K562 (cell line): Measurements from ENCODE around the gene ITK. TPM values are rescaled to one million over a fixed set of nuclear protein-coding genes. Genes with fewer than 3 reads are reported as not detected.

ENCODE experiments used
- ATAC-seq: fragments of 200-7000 bp; cut with Tn5 transposase; 3 replicates; pipeline ENCODE4 v1.9.1; 2020; ENCODE audit warnings: moderate library complexity
- BruUV-seq: library from RNA; stranded (reverse); fragments of 400-500 nt; replicated peaks from 2 replicates; lab custom pipeline; 2021; lab: Mats Ljungman, UMichigan
- CTCF ChIA-PET: fragments of 300-600 bp; formaldehyde crosslinking; extraction: SDS; loops from one replicate; lab custom pipeline; 2021; ENCODE audit warnings: low intra/inter-chr PET ratio; lab: Yijun Ruan, JAX
- POLR2A ChIA-PET: fragments of 300-600, 350-650 bp; sonication (Branson Sonifier 250); formaldehyde crosslinking; extraction: SDS; loops from one replicate; lab custom pipeline; 2021; ENCODE audit warnings: antibody characterized with exemption, inconsistent platforms; lab: Yijun Ruan, JAX
- DNase-seq, 4 experiments: peaks; one replicate each; pipeline versions ENCODE4 v3.0.0 to v3.0.0-alpha.2; 2011 to 2018; ENCODE audit warnings: low spot score in 3 of 4, mixed read lengths in 3 of 4; ENCODE audit errors: extremely low read depth in 1 of 4
- FAIRE-seq: peaks from 2 replicates; lab custom pipeline; 2011; peaks lifted over from hg19 to GRCh38; lab: Jason Lieb, UNC
- H2AFZ ChIP-seq: 2 replicates; pipeline ENCODE4 v1.6.0; 2011; ENCODE audit warnings: low read depth, low read length, control low read depth, inconsistent platforms
- H3K27ac ChIP-seq: fragments of 200-600 bp; 3 replicates; pipeline ENCODE4 v1.8.0; 2011; ENCODE audit warnings: low read depth, mild to moderate bottlenecking, control low read depth, inconsistent platforms, low read length, moderate library complexity, mixed read lengths; ENCODE audit errors: extremely low read depth
- H3K27me3 ChIP-seq, 2 experiments: fragments of 300-600 bp in 1 of 2; 2 replicates in 1 of 2; 3 replicates in 1 of 2; pipeline versions ENCODE4 v1.6.0 to v1.8.0; 2011; ENCODE audit warnings: inconsistent platforms in 2 of 2, low read length in 2 of 2, mild to moderate bottlenecking in 1 of 2, mixed read lengths in 1 of 2, moderate library complexity in 1 of 2; ENCODE audit not compliant: control insufficient read depth in 2 of 2, insufficient read depth in 2 of 2
- H3K36me3 ChIP-seq: fragments of 300-600 bp; 3 replicates; pipeline ENCODE4 v1.8.0; 2011; ENCODE audit warnings: mild to moderate bottlenecking, low read length, inconsistent platforms; ENCODE audit not compliant: control insufficient read depth, insufficient read depth
- H3K4me1 ChIP-seq, 2 experiments: fragments of 200-600 bp in 1 of 2; replicated peaks in 1 of 2; 2 replicates in 1 of 2; 3 replicates in 1 of 2; pipeline versions ENCODE4 v1.5.1 to v1.8.0; 2011; ENCODE audit warnings: inconsistent platforms in 2 of 2, low read length in 2 of 2, mild to moderate bottlenecking in 1 of 2, mixed read lengths in 1 of 2, moderate library complexity in 1 of 2; ENCODE audit not compliant: control insufficient read depth in 2 of 2, insufficient read depth in 2 of 2
- H3K4me2 ChIP-seq: 2 replicates; pipeline ENCODE4 v1.6.1; 2011; ENCODE audit warnings: low read length, control low read depth, inconsistent platforms, mixed read lengths; ENCODE audit not compliant: insufficient read depth
- H3K4me3 ChIP-seq: fragments of 200-600 bp; sonication (generic), shearing (Covaris generic); 2 replicates; pipeline ENCODE4 v1.5.1; 2016; ENCODE audit warnings: control low read depth, inconsistent platforms
- H3K79me2 ChIP-seq: fragments of 200-600 bp; 3 replicates; pipeline ENCODE4 v1.8.0; 2011; ENCODE audit warnings: low read length, inconsistent platforms; ENCODE audit not compliant: control insufficient read depth, insufficient read depth
- H3K9ac ChIP-seq, 2 experiments: 2 replicates each; pipeline versions ENCODE4 v1.6.0 to v1.6.1; 2011; ENCODE audit warnings: low read depth in 2 of 2, low read length in 2 of 2, control low read depth in 1 of 2, inconsistent platforms in 1 of 2, mild to moderate bottlenecking in 1 of 2, mixed read lengths in 1 of 2; ENCODE audit not compliant: insufficient read depth in 1 of 2
- H3K9me1 ChIP-seq: one replicate; pipeline ENCODE4 v1.6.0; 2011; ENCODE audit warnings: inconsistent platforms, mild to moderate bottlenecking, low read length, moderate library complexity; ENCODE audit not compliant: control insufficient read depth, insufficient read depth
- H3K9me3 ChIP-seq: replicated peaks from 2 replicates; pipeline ENCODE4 v1.5.1; 2011; ENCODE audit warnings: low read depth, low read length, inconsistent platforms; ENCODE audit not compliant: control insufficient read depth, insufficient read depth
- H4K20me1 ChIP-seq: replicated peaks from 2 replicates; pipeline ENCODE4 v1.6.1; 2011; ENCODE audit warnings: low read length, inconsistent platforms, mixed read lengths; ENCODE audit not compliant: control insufficient read depth, insufficient read depth
- C11orf30 ChIP-seq: fragments of 450-650 bp; IDR thresholded peaks from 2 replicates; pipeline ENCODE4 v1.6.1; 2016; ENCODE audit warnings: low read depth, mild to moderate bottlenecking
- CBFA2T3 ChIP-seq: fragments of 450-650 bp; IDR thresholded peaks from 2 replicates; pipeline ENCODE4 v1.6.1; 2017
- CEBPB ChIP-seq: fragments of 450-650 bp; IDR thresholded peaks from 2 replicates; pipeline ENCODE4 v1.6.1; 2016; ENCODE audit warnings: missing genetic modification characterization, missing compliant biosample characterization
- CHCHD3 ChIP-seq: fragments of 250-450 bp; sonication (Bioruptor Pico); IDR thresholded peaks from 2 replicates; pipeline ENCODE4 v2.1.2; 2022; ENCODE audit warnings: mild to moderate bottlenecking
- HDAC1 ChIP-seq, 2 experiments: fragments of 450-650 bp; IDR thresholded peaks; 2 replicates each; pipeline ENCODE4 v1.6.1; 2016 to 2017; ENCODE audit warnings: inconsistent platforms in 1 of 2, mild to moderate bottlenecking in 1 of 2, moderate library complexity in 1 of 2
- KLF10 ChIP-seq: fragments of 250-450 bp; sonication (Bioruptor Pico); IDR thresholded peaks from 2 replicates; pipeline ENCODE4 v1.6.1; 2021; ENCODE audit warnings: matching md5 sums
- MAFG ChIP-seq: fragments of 450-650 bp; conservative IDR thresholded peaks from 2 replicates; pipeline ENCODE4 v1.6.1; 2016; ENCODE audit warnings: missing genetic modification characterization, missing compliant biosample characterization
- PHB ChIP-seq: fragments of 250-450 bp; sonication (Bioruptor Pico); IDR thresholded peaks from 2 replicates; pipeline ENCODE4 v1.5.0; 2021
- PHF8 ChIP-seq: fragments of 200-600 bp; sonication (generic); IDR thresholded peaks from 2 replicates; pipeline ENCODE4 v1.6.1; 2012; ENCODE audit warnings: mixed run types, mild to moderate bottlenecking, inconsistent platforms, low read length, moderate library complexity, borderline replicate concordance
- POU5F1 ChIP-seq: fragments of 150-350 bp; IDR thresholded peaks from 2 replicates; pipeline ENCODE4 v1.6.1; 2014; ENCODE audit warnings: borderline replicate concordance, low read length, low read depth, mild to moderate bottlenecking; ENCODE audit not compliant: partially characterized antibody
- SMC3 ChIP-seq: conservative IDR thresholded peaks from 2 replicates; pipeline ENCODE4 v1.6.1; 2011; ENCODE audit warnings: low read depth, low read length, improper control_type of control experiment; ENCODE audit not compliant: insufficient read depth
- TCF7 ChIP-seq: sonication (generic); IDR thresholded peaks from 2 replicates; pipeline ENCODE4 v1.6.1; 2016; ENCODE audit warnings: antibody characterized with exemption, borderline replicate concordance
- ZC3H4 ChIP-seq: sonication (generic); formaldehyde crosslinking; IDR thresholded peaks from 2 replicates; pipeline ENCODE4 v1.9.0; 2021; ENCODE audit warnings: missing genetic modification reagents, borderline replicate concordance
- ZNF184 ChIP-seq: sonication (generic); formaldehyde crosslinking; IDR thresholded peaks from 2 replicates; pipeline ENCODE4 v1.5.0; 2020; ENCODE audit warnings: missing genetic modification reagents
- ZNF57 ChIP-seq: fragments of 450-650 bp; formaldehyde crosslinking; IDR thresholded peaks from 2 replicates; pipeline ENCODE4 v1.4.0; 2020; ENCODE audit warnings: mild to moderate bottlenecking, moderate library complexity
- ZNF766 ChIP-seq: fragments of 200-800 bp; sonication (Bioruptor generic); conservative IDR thresholded peaks from 2 replicates; pipeline ENCODE4 v1.6.1; 2016; ENCODE audit warnings: missing genetic modification characterization, missing compliant biosample characterization
- WGBS: fragments of 100-300 bp; shearing (Covaris generic); methylation state at CpG from one replicate; pipeline ENCODE4 v1.1.6; 2016; ENCODE audit warnings: low coverage, mixed read lengths; ENCODE audit not compliant: insufficient coverage; ENCODE audit errors: missing lambda C conversion rate; 5-methylcytosine and 5-hydroxymethylcytosine counted together
- in situ Hi-C: fragments of 300-500 bp; cut with MboI; formaldehyde crosslinking; loops from 4 replicates; pipeline ENCODE4 v1.15.0; 2018; ENCODE audit warnings: inconsistent platforms, mixed read lengths
- intact Hi-C: fragments of 100-400 bp; cut with micrococcal nuclease; formaldehyde crosslinking; loops from 2 replicates; pipeline ENCODE4 v1.14.2; 2022
- polyA plus RNA-seq, 8 experiments: library from polyadenylated mRNA; depleted of rRNA in 4 of 8; stranded (reverse) in 5 of 8; unstranded in 3 of 8; fragments of >200 nt; fragmentation: Nextera tagmentation in 2 of 8; fragmentation: Illumina TruSeq in 1 of 8; extraction: Ambion mirVana in 2 of 8; extraction: Trizol in 1 of 8; gene quantifications; 2 replicates each; pipeline versions ENCODE4 v1.2.1 to v1.2.3, GENCODE V29; 2011 to 2014; ENCODE audit warnings: inconsistent platforms in 1 of 8, missing spikeins in 1 of 8
- total RNA-seq, 7 experiments: library from RNA; depleted of rRNA in 6 of 7; stranded (reverse); fragments of >200 nt in 6 of 7; fragmentation: Illumina TruSeq in 2 of 7; extraction: Trizol in 2 of 7; gene quantifications; 2 replicates each; pipeline versions ENCODE4 v1.2.1 to v1.2.3, GENCODE V29; 2011 to 2021; ENCODE audit warnings: low replicate concordance in 1 of 7
- TF ChIP-seq, protein P1 (sequence below): fragments of 250-450 bp; sonication (Bioruptor Pico); IDR thresholded peaks from 2 replicates; pipeline ENCODE4 v1.5.0; 2020; ENCODE audit warnings: mild to moderate bottlenecking, borderline replicate concordance
- TF ChIP-seq, protein P2 (sequence below): fragments of 250-450 bp; sonication (Bioruptor Pico); IDR thresholded peaks from 2 replicates; pipeline ENCODE4 v1.4.0; 2020; ENCODE audit warnings: mild to moderate bottlenecking, moderate library complexity

The ITK gene
- total and polyA plus RNA-seq, 9 of the 15 experiments (the other 6 are each of a cell fraction or from before 2014, with no cell fraction given): 0.04 to 0.75 TPM; not detected in 7

DNA sequence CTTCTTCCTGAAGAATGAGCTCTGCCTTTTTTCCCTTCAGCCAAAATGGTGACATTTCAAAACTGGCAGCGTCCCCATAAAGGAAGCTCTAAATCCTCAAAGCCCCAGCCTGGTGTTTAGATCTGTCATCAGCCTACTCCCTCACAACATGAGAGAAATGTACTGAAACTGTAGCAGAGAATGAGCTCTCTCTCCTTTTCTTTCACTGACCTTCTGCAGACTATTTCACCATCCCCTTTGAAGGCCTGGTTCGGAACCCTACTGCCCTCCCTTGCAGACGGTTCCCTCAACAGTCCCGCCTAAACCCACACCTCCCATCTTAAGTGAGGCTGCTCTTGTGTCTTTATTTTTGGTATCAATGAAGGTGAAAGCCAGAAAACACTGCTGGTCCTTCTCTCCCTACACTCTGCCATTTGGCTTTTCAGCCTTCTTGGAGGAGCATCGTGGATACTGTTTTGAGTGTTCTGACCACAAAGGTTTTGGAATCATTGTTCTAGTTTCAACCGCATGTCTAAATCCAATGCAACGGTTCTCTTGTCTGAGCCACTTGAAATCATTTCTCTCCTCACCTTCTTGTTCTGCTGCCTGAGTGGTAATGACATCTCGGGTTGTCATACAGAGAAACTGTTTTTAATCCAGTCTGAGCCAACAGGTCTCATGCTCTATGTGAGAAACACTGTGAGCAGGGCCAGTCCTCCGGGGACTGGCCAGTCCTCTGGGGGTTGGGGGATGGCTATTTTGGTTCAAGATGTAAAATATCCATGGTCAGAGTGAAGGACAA, 39.0 kb downstream of the ITK start (continued):
- TF ChIP-seq, protein P1, sequence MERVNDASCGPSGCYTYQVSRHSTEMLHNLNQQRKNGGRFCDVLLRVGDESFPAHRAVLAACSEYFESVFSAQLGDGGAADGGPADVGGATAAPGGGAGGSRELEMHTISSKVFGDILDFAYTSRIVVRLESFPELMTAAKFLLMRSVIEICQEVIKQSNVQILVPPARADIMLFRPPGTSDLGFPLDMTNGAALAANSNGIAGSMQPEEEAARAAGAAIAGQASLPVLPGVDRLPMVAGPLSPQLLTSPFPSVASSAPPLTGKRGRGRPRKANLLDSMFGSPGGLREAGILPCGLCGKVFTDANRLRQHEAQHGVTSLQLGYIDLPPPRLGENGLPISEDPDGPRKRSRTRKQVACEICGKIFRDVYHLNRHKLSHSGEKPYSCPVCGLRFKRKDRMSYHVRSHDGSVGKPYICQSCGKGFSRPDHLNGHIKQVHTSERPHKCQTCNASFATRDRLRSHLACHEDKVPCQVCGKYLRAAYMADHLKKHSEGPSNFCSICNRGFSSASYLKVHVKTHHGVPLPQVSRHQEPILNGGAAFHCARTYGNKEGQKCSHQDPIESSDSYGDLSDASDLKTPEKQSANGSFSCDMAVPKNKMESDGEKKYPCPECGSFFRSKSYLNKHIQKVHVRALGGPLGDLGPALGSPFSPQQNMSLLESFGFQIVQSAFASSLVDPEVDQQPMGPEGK (CRISPR knock-in tag): no peak
- TF ChIP-seq SMC3 (no peak), HDAC1 (IDR thresholded peaks at IDR 0.05) (no peak), ZNF184 (no peak), PHF8 (no peak), MAFG (tag) (no peak)

DNA sequence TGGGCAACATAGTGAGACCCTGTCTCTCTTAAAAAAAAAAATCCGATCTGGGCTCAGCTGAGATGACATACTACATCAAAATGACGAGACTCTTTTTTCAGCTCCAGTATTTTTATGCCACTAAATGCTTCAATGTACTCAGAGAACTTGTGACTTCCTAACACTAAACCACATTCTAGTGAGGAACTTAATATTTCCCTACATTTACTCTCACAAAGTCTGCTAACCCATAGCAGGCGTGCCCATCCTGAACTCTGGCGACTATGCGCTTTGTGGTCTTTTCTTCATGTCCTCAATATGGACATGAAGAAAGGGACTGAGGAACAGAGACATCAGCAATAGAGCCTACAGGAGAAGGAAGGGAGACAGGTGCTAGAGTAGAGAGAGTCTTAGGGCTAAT, 41.3 kb downstream of the ITK start:
- no peaks in the 10 kb centered on the region for H4K20me1 ChIP-seq
- in situ Hi-C loops: no loop called here
- POLR2A ChIA-PET: interaction anchor here (1.0 kb wide), 1 partner anchor 13 kb away, joined by 3 read pairs; no protein-coding TSS in a partner anchor
- intact Hi-C loops: no loop called here
- no peak overlapping the region for H3K9ac ChIP-seq
- H3K79me2 ChIP-seq: no peaks in the 10 kb centered on the region
- no peak overlapping the region for H3K27ac ChIP-seq
- 1% methylated on average over 5 of the region's 5 CpGs for WGBS
- DNase-seq (no peak), FAIRE-seq (no peak), ATAC-seq (no peak)
- no peak overlapping the region for H3K4me2 ChIP-seq
- H2AFZ ChIP-seq: no peak overlapping the region
- BruUV-seq: no TSS peak
- no peaks in the 10 kb centered on the region for H3K9me1 ChIP-seq
- H3K27me3 ChIP-seq: no peaks in the 10 kb centered on the region
- H3K4me1 ChIP-seq: no peaks in the 10 kb centered on the region; a peak in 1 of 5 replicates
- H3K9me3 ChIP-seq: no peaks in the 10 kb centered on the region
- CTCF ChIA-PET: no interaction called here
- no peaks in the 10 kb centered on the region for H3K36me3 ChIP-seq
- no peak overlapping the region for H3K4me3 ChIP-seq
- TF ChIP-seq KLF10 (CRISPR knock-in tag) (no peak), POU5F1 (no peak), ZNF766 (CRISPR knock-in tag) (no peak), ZC3H4 (CRISPR knock-in tag) (no peak), PHB (no peak), CHCHD3 (no peak), CBFA2T3 (no peak), C11orf30 (no peak), TCF7 (no peak), CEBPB (no peak), ZNF57 (CRISPR knock-in tag) (no peak)
- TF ChIP-seq, protein P2, sequence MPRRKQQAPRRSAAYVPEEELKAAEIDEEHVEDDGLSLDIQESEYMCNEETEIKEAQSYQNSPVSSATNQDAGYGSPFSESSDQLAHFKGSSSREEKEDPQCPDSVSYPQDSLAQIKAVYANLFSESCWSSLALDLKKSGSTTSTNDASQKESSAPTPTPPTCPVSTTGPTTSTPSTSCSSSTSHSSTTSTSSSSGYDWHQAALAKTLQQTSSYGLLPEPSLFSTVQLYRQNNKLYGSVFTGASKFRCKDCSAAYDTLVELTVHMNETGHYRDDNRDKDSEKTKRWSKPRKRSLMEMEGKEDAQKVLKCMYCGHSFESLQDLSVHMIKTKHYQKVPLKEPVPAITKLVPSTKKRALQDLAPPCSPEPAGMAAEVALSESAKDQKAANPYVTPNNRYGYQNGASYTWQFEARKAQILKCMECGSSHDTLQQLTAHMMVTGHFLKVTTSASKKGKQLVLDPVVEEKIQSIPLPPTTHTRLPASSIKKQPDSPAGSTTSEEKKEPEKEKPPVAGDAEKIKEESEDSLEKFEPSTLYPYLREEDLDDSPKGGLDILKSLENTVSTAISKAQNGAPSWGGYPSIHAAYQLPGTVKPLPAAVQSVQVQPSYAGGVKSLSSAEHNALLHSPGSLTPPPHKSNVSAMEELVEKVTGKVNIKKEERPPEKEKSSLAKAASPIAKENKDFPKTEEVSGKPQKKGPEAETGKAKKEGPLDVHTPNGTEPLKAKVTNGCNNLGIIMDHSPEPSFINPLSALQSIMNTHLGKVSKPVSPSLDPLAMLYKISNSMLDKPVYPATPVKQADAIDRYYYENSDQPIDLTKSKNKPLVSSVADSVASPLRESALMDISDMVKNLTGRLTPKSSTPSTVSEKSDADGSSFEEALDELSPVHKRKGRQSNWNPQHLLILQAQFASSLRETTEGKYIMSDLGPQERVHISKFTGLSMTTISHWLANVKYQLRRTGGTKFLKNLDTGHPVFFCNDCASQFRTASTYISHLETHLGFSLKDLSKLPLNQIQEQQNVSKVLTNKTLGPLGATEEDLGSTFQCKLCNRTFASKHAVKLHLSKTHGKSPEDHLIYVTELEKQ (CRISPR knock-in tag): no peak
